ENCODE data around the gene TAF1A.

DNA sequence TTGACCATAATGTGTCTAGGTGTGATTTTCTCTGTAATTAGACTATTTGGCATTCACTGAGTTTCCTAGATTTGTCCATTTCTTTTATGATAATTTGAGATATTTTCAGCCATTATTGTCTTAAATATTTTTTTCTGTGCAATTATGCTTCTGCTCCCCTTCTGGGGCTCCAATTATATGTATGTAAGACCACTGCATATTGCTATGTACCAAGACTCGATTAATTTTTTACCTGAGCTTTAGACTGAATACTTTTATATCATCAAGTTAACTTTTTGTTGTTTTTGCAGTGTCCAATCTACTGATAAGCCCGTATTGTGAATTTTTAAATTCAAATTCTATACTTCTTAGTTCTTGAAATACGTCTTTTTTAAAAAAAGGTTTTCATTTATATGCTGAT is 5.1 kb upstream of the TAF1A start:
- TF ChIP-seq, protein P1, sequence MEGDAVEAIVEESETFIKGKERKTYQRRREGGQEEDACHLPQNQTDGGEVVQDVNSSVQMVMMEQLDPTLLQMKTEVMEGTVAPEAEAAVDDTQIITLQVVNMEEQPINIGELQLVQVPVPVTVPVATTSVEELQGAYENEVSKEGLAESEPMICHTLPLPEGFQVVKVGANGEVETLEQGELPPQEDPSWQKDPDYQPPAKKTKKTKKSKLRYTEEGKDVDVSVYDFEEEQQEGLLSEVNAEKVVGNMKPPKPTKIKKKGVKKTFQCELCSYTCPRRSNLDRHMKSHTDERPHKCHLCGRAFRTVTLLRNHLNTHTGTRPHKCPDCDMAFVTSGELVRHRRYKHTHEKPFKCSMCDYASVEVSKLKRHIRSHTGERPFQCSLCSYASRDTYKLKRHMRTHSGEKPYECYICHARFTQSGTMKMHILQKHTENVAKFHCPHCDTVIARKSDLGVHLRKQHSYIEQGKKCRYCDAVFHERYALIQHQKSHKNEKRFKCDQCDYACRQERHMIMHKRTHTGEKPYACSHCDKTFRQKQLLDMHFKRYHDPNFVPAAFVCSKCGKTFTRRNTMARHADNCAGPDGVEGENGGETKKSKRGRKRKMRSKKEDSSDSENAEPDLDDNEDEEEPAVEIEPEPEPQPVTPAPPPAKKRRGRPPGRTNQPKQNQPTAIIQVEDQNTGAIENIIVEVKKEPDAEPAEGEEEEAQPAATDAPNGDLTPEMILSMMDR (conservative IDR thresholded peaks at IDR 0.05; ENCODE audit: low read length): no peak
- TF ChIP-seq EZH2phosphoT487 (IDR thresholded peaks at IDR 0.05; ENCODE audit: borderline replicate concordance, low read depth, low read length): no peak
